ENCODE data around the gene TSPY10.
"Not testable (repeated sequence)": the region's sequence is repeated elsewhere in the genome, so short reads cannot be mapped to it uniquely, and the experiment has no call there.

TSPY10 gene, protein sequence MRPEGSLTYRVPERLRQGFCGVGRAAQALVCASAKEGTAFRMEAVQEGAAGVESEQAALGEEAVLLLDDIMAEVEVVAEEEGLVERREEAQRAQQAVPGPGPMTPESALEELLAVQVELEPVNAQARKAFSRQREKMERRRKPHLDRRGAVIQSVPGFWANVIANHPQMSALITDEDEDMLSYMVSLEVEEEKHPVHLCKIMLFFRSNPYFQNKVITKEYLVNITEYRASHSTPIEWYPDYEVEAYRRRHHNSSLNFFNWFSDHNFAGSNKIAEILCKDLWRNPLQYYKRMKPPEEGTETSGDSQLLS

DNA sequence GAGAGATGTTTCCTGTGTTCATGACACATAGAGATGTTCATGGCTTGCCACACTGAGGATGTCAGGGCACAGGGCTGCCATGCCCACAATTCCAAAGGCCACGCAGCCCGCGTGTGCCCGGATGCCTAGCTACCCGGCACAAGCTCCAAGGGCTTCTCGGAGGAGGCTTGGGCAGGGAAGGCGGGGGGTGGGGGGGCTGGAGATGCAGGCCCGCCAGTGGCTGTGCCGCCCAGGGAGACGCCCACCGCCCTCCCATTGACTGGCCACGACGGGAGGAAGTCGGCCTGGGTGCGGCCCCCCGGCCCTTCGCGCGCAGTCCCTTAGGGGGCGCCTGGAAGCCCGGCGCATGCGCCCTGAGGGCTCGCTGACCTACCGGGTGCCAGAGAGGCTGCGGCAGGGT is at the start of gene TSPY10:
Gene TSPY10, plus strand, starts transcription at position 301 of the 400 bp plus-strand sequence. Its CDS starts 46 bp downstream, at position 347.
- not testable (repeated sequence) for DNase-seq (ENCODE audit: low read depth); H3K4me3 ChIP-seq (ENCODE audit: low read length)

DNA sequence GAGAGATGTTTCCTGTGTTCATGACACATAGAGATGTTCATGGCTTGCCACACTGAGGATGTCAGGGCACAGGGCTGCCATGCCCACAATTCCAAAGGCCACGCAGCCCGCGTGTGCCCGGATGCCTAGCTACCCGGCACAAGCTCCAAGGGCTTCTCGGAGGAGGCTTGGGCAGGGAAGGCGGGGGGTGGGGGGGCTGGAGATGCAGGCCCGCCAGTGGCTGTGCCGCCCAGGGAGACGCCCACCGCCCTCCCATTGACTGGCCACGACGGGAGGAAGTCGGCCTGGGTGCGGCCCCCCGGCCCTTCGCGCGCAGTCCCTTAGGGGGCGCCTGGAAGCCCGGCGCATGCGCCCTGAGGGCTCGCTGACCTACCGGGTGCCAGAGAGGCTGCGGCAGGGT is 40.7 kb upstream of the TSPY10 start, which contains the start of gene TSPY9:
Gene TSPY9, plus strand, starts transcription at position 301 of the 400 bp plus-strand sequence. Its CDS starts 46 bp downstream, at position 347.
- DNase-seq (ENCODE audit: low read depth); H3K4me3 ChIP-seq (ENCODE audit: low read length): not testable (repeated sequence)

DNA sequence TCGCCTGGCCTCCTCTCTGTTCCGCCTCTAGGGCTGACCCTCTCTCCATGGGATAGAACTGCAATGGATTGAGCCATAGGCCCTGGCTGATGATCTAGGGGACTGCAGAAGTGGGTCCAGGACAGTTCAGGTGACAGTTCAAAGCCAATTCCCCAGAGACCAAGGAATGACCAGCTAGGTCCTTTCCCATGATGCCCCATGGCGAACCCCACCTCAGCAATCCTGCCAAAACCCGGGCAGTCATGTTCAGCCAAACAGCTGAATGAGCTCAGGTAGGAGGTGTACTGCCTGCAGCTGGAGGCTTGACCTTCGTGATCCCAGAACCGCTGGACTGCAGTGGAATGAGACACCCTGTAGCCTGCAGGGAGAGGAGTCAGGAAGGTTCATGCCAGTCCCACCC is 23.3 kb upstream of the TSPY10 start:
- H3K4me3 ChIP-seq (ENCODE audit: low read length); DNase-seq (ENCODE audit: low read depth): not testable (repeated sequence)

DNA sequence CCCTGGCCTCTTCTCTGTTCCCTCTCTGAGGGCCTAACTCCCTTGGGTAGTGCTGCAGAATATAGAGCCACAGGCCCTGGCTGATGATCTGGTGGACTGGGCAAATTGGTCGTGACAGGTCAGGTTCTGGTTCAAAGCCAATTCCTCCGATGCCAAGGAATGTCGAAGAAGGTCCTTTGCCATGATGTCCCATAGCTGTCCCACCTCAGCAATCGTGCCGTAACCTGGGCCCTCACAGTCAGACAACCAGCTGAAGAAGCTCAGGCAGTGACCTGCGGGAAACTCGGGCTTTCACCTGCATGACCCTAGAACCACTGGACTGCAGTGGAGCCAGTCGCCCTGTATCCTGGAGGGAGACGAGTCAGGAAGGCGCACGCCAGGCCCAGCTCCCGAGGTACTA is 11.4 kb upstream of the TSPY10 start:
- DNase-seq (ENCODE audit: low read depth); H3K4me3 ChIP-seq (ENCODE audit: low read length): not testable (repeated sequence)

All from AG10803 (cell line).